ENCODE results near the gene AKT2. TPM values are rescaled to one million over a fixed set of nuclear protein-coding genes. Genes with fewer than 3 reads are reported as not detected.

Gene AKT2
- total RNA-seq, 1 experiment from 2014 or later, result 150 TPM

- H3K4me1 ChIP-seq (ENCODE audit: insufficient read depth, low read length), result no peaks in the 10 kb centered on the region
- H2BK12ac ChIP-seq (ENCODE audit: insufficient read length, low read depth, low read length), result no peak overlapping the region
- H3K27ac ChIP-seq (ENCODE audit: insufficient read length, low read depth, low read length), result no peak overlapping the region
- no peaks in the 10 kb centered on the region for H3K9me3 ChIP-seq (ENCODE audit: control insufficient read depth, low read depth, low read length)
- no peak overlapping the region for H4K5ac ChIP-seq (ENCODE audit: insufficient read length, low read depth, low read length)
- no peak overlapping the region for H2BK15ac ChIP-seq (ENCODE audit: low read depth, low read length)
- no peaks in the 10 kb centered on the region for H3K27me3 Mint-ChIP-seq (ENCODE audit: low read depth)
- WGBS (ENCODE audit: extremely low coverage, insufficient read length, low lambda C conversion rate), result no CpG with 5 or more reads among the region's 2 CpGs
- no peak overlapping the region for H2BK5ac ChIP-seq (ENCODE audit: insufficient read length, low read length)
- no peak overlapping the region for H4K91ac ChIP-seq (ENCODE audit: insufficient read length, low read depth, low read length)
- no peak overlapping the region for H3K23ac ChIP-seq (ENCODE audit: insufficient read length, low read depth, low read length)
- no peak overlapping the region for H3K27ac Mint-ChIP-seq
- H4K8ac ChIP-seq (replicated peaks; ENCODE audit: insufficient read length, low read depth, low read length), result no peak overlapping the region
- no peaks in the 10 kb centered on the region for H3K23me2 ChIP-seq (ENCODE audit: insufficient read length, low read depth, low read length, poor library complexity, severe bottlenecking)
- H3K9ac ChIP-seq (ENCODE audit: extremely low read depth, insufficient read length, low read length), result no peak overlapping the region
- H2AFZ ChIP-seq (ENCODE audit: low read length), result no peak overlapping the region
- H3K36me3 Mint-ChIP-seq (ENCODE audit: insufficient read depth in 1 of 3, low read depth in 3 of 3), result peaks cover 0 to 3% (median 2%) of the 10 kb centered on the region in 3 experiments; a peak in 3 of 7 replicates
- no peaks in the 10 kb centered on the region for H3K79me1 ChIP-seq (ENCODE audit: insufficient read depth, low read depth, low read length, poor library complexity, severe bottlenecking)
- H4K20me1 ChIP-seq (ENCODE audit: control insufficient read depth, insufficient read depth, insufficient read length), result no peaks in the 10 kb centered on the region
- peak; percentile 27 for DNase-seq
- no peak overlapping the region for H3T11ph ChIP-seq (ENCODE audit: low read length)
- H3K14ac ChIP-seq (ENCODE audit: insufficient read depth, low read length), result no peak overlapping the region
- H3K56ac ChIP-seq (ENCODE audit: insufficient read length, low read depth, low read length), result no peak overlapping the region
- no peak overlapping the region for H2BK20ac ChIP-seq (ENCODE audit: low read depth, low read length, poor library complexity, severe bottlenecking)
- H2BK120ac ChIP-seq (ENCODE audit: low read depth, low read length, poor library complexity, severe bottlenecking), result no peak overlapping the region
- no peaks in the 10 kb centered on the region for H3K27me3 ChIP-seq (ENCODE audit: insufficient read depth, low read length)
- no peak overlapping the region for H3K18ac ChIP-seq (ENCODE audit: insufficient read length, low read depth, low read length)
- H2AK5ac ChIP-seq (ENCODE audit: insufficient read length, low read length), result no peak overlapping the region
- H3K4ac ChIP-seq (ENCODE audit: low read depth, low read length), result no peak overlapping the region
- no peaks in the 10 kb centered on the region for H3K9me3 Mint-ChIP-seq
- no peak overlapping the region for H3K4me2 ChIP-seq (ENCODE audit: insufficient read depth, insufficient read length, low read length)
- H3K79me2 ChIP-seq (ENCODE audit: insufficient read depth, low read length), result no peaks in the 10 kb centered on the region
- no peaks in the 10 kb centered on the region for H3K4me1 Mint-ChIP-seq
- no peak overlapping the region for H3K4me3 Mint-ChIP-seq
- peak; percentile 43; the same call in 1 of the 3 replicates for TF ChIP-seq CTCF (conservative IDR thresholded peaks at IDR 0.05)
Measured at GRCh38 chr19:40312533-40312932, 27.4 kb upstream of the AKT2 start.
